GM13977 (cell line): ENCODE data around the gene SPATA13.

Experiments
- DNase-seq: peaks from one replicate; pipeline ENCODE4 v3.0.0; 2012; ENCODE audit warnings: low spot score
- CTCF ChIP-seq: IDR thresholded peaks from 2 replicates; pipeline ENCODE4 v1.5.1; 2012; ENCODE audit warnings: mild to moderate bottlenecking, control low read depth; ENCODE audit not compliant: insufficient read depth; ENCODE audit errors: extremely low read depth, missing control alignments
- in situ Hi-C: fragments of 300-500 bp; cut with MboI; formaldehyde crosslinking; loops from one replicate; pipeline ENCODE4 v1.12.0; 2022; ENCODE audit warnings: low sequenced_read_pairs, low pct_unique_long_range_greater_than_20kb, mixed read lengths, inconsistent platforms; ENCODE audit not compliant: unreplicated experiment

Gene SPATA13

GRCh38 chr13:24122569-24122968 is 38.0 kb upstream of the SPATA13 start:
- no peak for DNase-seq
- in situ Hi-C loops = no loop called here
- TF ChIP-seq CTCF = no peak

DNA sequence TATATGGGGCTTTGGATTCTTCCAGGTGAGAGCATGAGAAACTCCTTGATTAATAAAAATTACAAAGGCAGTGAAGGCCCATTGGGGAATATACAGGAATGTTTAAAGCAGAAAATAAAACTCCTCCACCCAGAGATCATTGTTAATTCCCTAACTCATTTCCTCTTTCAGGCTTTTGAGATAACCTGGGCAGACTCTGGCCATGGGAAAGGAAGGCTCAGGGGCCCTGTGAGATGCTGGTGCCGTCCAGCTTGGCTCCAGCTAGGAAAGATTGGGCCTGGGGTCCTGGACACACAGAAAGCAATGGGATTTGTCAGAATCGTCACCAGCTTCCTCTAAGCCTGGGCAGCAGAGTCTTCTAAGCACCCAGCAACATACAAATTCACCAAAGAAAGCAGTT is 36.8 kb upstream of the SPATA13 start:
- in situ Hi-C loops = no loop called here
- DNase-seq = no peak
- no peak for TF ChIP-seq CTCF

DNA sequence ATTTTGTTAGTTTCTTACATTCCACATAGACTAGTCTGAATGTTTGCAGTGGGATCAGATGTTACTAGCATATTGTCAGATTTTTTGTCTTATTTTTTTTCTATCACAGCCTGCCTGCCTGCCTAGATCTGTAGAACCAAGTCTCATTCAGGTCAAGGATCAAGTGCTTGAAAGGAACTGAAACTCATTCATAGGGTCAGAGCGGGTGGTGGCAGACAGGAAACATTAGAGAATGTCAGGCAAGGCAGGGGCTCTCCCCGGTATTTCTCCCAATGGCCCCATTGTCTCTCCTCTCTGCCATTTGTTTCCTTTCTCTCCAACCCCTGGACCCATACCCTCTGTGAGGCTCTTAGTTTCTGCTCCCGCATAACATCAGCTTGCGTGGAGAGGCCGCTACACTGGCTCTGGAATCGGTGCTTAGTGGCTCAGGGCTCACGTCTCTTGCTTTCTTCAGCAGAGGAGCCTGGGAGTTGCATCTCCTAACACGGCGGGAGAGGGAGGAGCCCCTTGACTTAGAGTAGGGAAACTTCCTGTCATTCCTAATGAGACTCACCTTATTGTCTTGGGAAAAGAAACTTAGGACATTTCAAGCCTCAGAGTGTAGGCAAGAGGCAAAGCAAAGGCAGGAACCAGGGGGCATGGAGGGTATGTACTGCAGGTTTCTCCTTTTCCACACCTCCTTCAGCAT is 35.6 kb upstream of the SPATA13 start:
- DNase-seq = peak; percentile 45
- in situ Hi-C loops = no loop called here
- no peak for TF ChIP-seq CTCF

GRCh38 chr13:24127116-24127631 is 33.3 kb upstream of the SPATA13 start:
- in situ Hi-C loops = no loop called here

DNA sequence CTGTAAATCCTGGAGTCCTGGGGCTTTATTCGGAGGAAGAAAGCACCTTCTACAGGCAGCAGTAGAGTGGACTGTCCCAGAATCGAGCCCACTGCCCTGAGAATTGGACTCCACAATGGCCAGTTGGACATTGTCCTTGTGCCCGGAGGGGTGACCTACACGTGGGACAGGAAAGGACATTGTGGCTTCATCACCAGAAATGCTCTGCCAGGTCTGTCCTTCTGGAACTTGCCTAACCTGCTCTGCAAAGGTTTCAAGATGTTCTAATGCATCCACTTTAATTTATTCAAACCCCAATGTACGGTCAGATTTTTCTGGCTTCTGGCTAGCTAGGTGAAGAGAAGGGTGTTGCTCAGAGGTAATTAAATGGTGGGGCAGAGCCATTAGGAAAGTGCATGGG is 32.4 kb upstream of the SPATA13 start:
- TF ChIP-seq CTCF = no peak

More at GRCh38 chr13:24127116-24127631, 33.3 kb upstream of the SPATA13 start:
- DNase-seq = peak; percentile 34
- TF ChIP-seq CTCF = no peak

GRCh38 chr13:24128962-24129361 is 31.6 kb upstream of the SPATA13 start:
- DNase-seq = no peak
- TF ChIP-seq CTCF = no peak
- in situ Hi-C loops = no loop called here

More for the DNA sequence above, 32.4 kb upstream of the SPATA13 start:
- no peak for DNase-seq
- in situ Hi-C loops = no loop called here
